ENCODE measurements around the gene AGMO. TPM values are rescaled to one million over a fixed set of nuclear protein-coding genes. Genes with fewer than 3 reads are reported as not detected.

AGMO gene
- total and polyA plus RNA-seq, 2 of the 8 experiments (the other 6 are each of a cell fraction or from before 2014, with no cell fraction given): 0.22 to 0.45 TPM

- TF ChIP-seq CHD7 (IDR thresholded peaks at IDR 0.05; ENCODE audit: insufficient replicate concordance, low read length) (no peak), SIRT6 (IDR thresholded peaks at IDR 0.05; ENCODE audit: low read length) (no peak), HDAC6 (IDR thresholded peaks at IDR 0.05; ENCODE audit: low read depth, low read length) (no peak), EGR1 (IDR thresholded peaks at IDR 0.05; ENCODE audit: borderline replicate concordance, low read depth, low read length) (no peak), KDM4A (IDR thresholded peaks at IDR 0.05; ENCODE audit: low read depth, low read length, severe bottlenecking) (no peak)
These were observed 90.8 kb downstream of the AGMO start (continued) for GRCh38 chr7:15470825-15471668.
